Measurements from ENCODE around the gene WRAP73. TPM values are rescaled to one million over a fixed set of nuclear protein-coding genes. Genes with fewer than 3 reads are reported as not detected.

Gene WRAP73
- total RNA-seq, 1 experiment from 2014 or later: 57.2 TPM

DNA sequence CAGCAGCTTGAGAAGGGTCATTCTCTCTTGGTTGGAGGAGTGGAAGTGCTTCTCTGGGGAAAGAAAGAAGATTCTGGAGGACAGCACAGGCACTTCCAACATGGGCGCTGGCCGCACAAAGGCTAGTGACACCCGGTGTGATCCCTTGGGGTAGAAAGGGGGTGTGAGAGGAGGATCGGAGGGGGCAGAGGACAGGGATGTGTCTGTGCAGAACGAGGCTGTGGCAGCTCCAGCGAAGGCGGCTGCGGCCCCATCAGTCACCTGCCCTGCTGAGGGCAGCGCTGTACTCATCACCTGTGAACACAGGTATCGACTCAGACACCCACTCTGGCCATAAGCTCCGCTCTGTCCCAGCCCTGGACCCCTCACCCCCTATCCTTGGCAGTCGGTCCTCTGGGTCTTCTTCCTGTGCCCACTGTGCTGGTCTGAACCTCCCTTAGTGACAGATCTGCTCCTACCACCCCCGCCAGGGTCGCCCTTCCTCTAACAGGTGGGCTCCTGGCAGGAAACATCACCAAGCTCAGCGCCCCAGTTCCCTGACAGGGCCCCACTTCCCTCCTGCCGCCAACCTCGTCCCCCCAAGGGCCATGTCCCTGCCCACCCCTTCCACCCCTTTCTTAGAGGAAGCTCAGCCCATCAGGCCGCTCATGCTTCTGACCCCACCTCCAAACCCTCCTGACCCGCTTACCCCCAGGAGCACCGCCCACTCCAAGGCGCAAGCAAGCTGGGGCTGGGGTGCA lies 22.5 kb upstream of the WRAP73 start:
- CTCF ChIA-PET: no interaction called here

DNA sequence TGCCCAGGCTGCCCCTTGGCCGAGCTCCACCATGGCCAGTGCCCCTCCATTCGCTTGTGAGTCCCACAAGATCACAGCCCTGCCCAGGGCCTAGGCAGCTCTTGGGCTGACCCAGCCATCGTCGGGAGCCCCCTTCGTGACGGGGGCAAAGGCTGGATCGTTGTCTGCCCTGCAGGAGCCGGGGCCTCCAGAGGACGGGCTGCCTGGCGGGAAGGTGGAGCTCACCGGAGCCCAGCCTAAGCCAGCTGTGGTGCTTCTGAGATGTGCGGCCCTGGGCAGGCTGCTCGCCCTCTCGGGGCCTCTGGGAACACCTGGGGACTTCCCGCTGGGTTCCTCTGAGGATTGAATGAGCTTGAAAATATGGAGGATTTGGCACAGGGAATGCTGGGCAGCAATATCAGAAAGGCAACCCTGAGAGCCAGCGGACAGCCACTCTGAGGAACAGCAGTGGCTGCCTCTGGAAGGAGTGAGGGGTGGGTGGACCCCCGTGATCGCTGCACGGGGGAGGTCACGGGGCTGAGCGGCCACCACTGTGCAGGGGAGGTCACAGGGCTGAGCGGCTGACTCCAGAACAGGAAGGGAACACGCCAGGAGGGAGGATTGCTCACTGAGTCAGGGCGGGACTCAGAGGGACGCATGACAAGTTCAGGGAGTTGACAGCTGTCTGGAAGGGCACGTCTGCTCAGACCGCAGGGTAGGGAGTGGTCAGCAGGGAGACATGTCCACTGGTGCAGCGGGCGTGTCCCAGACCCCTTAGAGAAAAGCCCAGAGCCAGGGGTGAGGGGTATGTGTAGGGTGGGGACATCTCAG lies 21.7 kb upstream of the WRAP73 start:
- Histone ChIP-seq H2AFZ (ENCODE audit: low read length) (0 out of 2 replicates have a peak overlapping the region, but pooled peaks have one; percentile 15), H3K9ac (ENCODE audit: low read length) (no peak overlapping the region), H3K79me2 (ENCODE audit: low read length) (no peaks in the 10 kb centered on the region), H3K4me2 (ENCODE audit: low read length) (0 out of 2 replicates have a peak overlapping the region, but pooled peaks have one; percentile 5), H3K4me1 (ENCODE audit: insufficient read depth, low read length) (peaks cover 14% of the 10 kb centered on the region), H3F3A (ENCODE audit: low read length, unreplicated experiment) (no peaks in the 10 kb centered on the region), H3K9me2 (replicated peaks; ENCODE audit: low read length) (no peaks in the 10 kb centered on the region), H3K9me3 (ENCODE audit: low read length) (no peaks in the 10 kb centered on the region), H3K27me3 (ENCODE audit: low read length) (no peaks in the 10 kb centered on the region), H3K36me3 (ENCODE audit: low read depth, low read length) (no peaks in the 10 kb centered on the region), H3K4me3 (ENCODE audit: low read length) (no peak overlapping the region), H4K20me1 (ENCODE audit: low read length) (no peaks in the 10 kb centered on the region), H3K27ac (ENCODE audit: low read length) (no peak overlapping the region)
- BruUV-seq (replicated peaks): no TSS peak
- CTCF ChIA-PET: no interaction called here
- POLR2A ChIA-PET (ENCODE audit: unreplicated experiment): no interaction called here
- TF ChIP-seq EZH2phosphoT487 (IDR thresholded peaks at IDR 0.05; ENCODE audit: borderline replicate concordance, low read length) (no peak), EZH2 (IDR thresholded peaks at IDR 0.05; ENCODE audit: low read length, unreplicated experiment) (no peak)
- TF ChIP-seq, protein P1, sequence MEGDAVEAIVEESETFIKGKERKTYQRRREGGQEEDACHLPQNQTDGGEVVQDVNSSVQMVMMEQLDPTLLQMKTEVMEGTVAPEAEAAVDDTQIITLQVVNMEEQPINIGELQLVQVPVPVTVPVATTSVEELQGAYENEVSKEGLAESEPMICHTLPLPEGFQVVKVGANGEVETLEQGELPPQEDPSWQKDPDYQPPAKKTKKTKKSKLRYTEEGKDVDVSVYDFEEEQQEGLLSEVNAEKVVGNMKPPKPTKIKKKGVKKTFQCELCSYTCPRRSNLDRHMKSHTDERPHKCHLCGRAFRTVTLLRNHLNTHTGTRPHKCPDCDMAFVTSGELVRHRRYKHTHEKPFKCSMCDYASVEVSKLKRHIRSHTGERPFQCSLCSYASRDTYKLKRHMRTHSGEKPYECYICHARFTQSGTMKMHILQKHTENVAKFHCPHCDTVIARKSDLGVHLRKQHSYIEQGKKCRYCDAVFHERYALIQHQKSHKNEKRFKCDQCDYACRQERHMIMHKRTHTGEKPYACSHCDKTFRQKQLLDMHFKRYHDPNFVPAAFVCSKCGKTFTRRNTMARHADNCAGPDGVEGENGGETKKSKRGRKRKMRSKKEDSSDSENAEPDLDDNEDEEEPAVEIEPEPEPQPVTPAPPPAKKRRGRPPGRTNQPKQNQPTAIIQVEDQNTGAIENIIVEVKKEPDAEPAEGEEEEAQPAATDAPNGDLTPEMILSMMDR (conservative IDR thresholded peaks at IDR 0.05; ENCODE audit: low read depth, low read length): no peak
- ATAC-seq (peak; percentile 34), DNase-seq (peak; percentile 45)
- intact Hi-C loops (cut with micrococcal nuclease): no loop called here

More for the DNA sequence above, 22.5 kb upstream of the WRAP73 start:
- Histone ChIP-seq H3K4me2 (ENCODE audit: low read length) (no peak overlapping the region), H3K4me1 (ENCODE audit: insufficient read depth, low read length) (peaks cover 14% of the 10 kb centered on the region), H2AFZ (ENCODE audit: low read length) (no peak overlapping the region), H3K27ac (ENCODE audit: low read length) (no peak overlapping the region), H3K79me2 (ENCODE audit: low read length) (no peaks in the 10 kb centered on the region), H3K27me3 (ENCODE audit: low read length) (no peaks in the 10 kb centered on the region), H4K20me1 (ENCODE audit: low read length) (no peaks in the 10 kb centered on the region), H3K9me2 (replicated peaks; ENCODE audit: low read length) (no peaks in the 10 kb centered on the region), H3K4me3 (ENCODE audit: low read length) (no peak overlapping the region), H3K36me3 (ENCODE audit: low read depth, low read length) (no peaks in the 10 kb centered on the region), H3K9ac (ENCODE audit: low read length) (no peak overlapping the region), H3K9me3 (ENCODE audit: low read length) (no peaks in the 10 kb centered on the region), H3F3A (ENCODE audit: low read length, unreplicated experiment) (no peaks in the 10 kb centered on the region)
- intact Hi-C loops (cut with micrococcal nuclease): no loop called here
- DNase-seq (no peak), ATAC-seq (no peak)
- no TSS peak for BruUV-seq (replicated peaks)
- TF ChIP-seq, protein P1 (conservative IDR thresholded peaks at IDR 0.05; ENCODE audit: low read depth, low read length): no peak
- TF ChIP-seq EZH2phosphoT487 (IDR thresholded peaks at IDR 0.05; ENCODE audit: borderline replicate concordance, low read length) (no peak), EZH2 (IDR thresholded peaks at IDR 0.05; ENCODE audit: low read length, unreplicated experiment) (no peak)
- POLR2A ChIA-PET (ENCODE audit: unreplicated experiment): no interaction called here

Data from PC-3 (cell line).